SU-DHL-6 (cell line): Measurements from ENCODE around the gene SH3RF3.

Source experiments
- EZH2phosphoT487 ChIP-seq: fragments of 200-600 bp; sonication (generic), shearing (Covaris generic); conservative IDR thresholded peaks from 2 replicates; pipeline ENCODE4 v1.6.1; 2018; ENCODE audit warnings: mild to moderate bottlenecking, antibody characterized with exemption, low read length, moderate library complexity, mixed read lengths
- TF ChIP-seq, protein P1 (sequence below): fragments of 200-600 bp; sonication (generic); IDR thresholded peaks from one replicate; pipeline ENCODE4 v1.5.1; 2017; ENCODE audit warnings: antibody characterized with exemption, mild to moderate bottlenecking, low read length, moderate library complexity; ENCODE audit not compliant: insufficient read depth, poor library complexity, severe bottlenecking

DNA sequence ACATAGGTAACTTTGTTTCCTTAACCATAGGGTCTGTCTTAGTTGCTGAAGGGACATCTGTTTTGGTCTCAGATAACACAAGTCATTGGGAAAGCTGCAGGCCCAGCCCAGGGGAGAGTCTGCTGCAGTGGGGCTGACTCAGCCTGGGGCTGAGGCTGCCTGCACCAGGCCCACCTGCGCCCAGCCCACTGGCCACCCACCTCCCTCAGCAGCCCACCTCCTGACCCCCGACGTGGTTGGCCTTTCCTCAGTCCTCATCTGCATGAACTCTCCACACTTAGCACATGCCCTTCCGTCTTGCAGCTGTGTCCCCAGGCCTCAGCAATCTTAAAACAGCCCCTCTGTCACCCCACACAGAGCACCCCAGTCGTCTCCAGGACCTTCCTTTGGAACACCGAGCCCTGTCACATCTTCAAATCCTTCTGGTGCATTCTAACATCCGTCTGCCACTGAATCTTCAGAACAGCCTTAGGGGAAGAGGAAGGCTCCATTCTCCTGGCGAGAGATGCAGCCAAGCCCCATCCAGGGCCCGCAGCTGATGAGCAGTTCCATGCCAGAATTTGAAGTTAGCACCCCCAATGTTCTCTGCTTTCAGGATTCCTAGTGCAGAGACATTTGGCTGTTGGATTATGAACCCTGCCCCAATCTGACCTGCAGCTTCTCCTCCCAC lies 253.4 kb downstream of the SH3RF3 start:
- TF ChIP-seq, protein P1, sequence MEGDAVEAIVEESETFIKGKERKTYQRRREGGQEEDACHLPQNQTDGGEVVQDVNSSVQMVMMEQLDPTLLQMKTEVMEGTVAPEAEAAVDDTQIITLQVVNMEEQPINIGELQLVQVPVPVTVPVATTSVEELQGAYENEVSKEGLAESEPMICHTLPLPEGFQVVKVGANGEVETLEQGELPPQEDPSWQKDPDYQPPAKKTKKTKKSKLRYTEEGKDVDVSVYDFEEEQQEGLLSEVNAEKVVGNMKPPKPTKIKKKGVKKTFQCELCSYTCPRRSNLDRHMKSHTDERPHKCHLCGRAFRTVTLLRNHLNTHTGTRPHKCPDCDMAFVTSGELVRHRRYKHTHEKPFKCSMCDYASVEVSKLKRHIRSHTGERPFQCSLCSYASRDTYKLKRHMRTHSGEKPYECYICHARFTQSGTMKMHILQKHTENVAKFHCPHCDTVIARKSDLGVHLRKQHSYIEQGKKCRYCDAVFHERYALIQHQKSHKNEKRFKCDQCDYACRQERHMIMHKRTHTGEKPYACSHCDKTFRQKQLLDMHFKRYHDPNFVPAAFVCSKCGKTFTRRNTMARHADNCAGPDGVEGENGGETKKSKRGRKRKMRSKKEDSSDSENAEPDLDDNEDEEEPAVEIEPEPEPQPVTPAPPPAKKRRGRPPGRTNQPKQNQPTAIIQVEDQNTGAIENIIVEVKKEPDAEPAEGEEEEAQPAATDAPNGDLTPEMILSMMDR, result no peak
- no peak for TF ChIP-seq EZH2phosphoT487
